K562 (cell line): ENCODE data around the gene ABHD16A. TPM values are rescaled to one million over a fixed set of nuclear protein-coding genes. Genes with fewer than 3 reads are reported as not detected.

ENCODE experiments used
- ATAC-seq: fragments of 200-7000 bp; cut with Tn5 transposase; 3 replicates; pipeline ENCODE4 v1.9.1; 2020; ENCODE audit warnings: moderate library complexity
- BruUV-seq: library from RNA; stranded (reverse); fragments of 400-500 nt; replicated peaks from 2 replicates; lab custom pipeline; 2021; lab: Mats Ljungman, UMichigan
- CTCF ChIA-PET: fragments of 300-600 bp; formaldehyde crosslinking; extraction: SDS; loops from one replicate; lab custom pipeline; 2021; ENCODE audit warnings: low intra/inter-chr PET ratio; lab: Yijun Ruan, JAX
- POLR2A ChIA-PET: fragments of 300-600, 350-650 bp; sonication (Branson Sonifier 250); formaldehyde crosslinking; extraction: SDS; loops from one replicate; lab custom pipeline; 2021; ENCODE audit warnings: antibody characterized with exemption, inconsistent platforms; lab: Yijun Ruan, JAX
- DNase-seq, 4 experiments: peaks; one replicate each; pipeline versions ENCODE4 v3.0.0 to v3.0.0-alpha.2; 2011 to 2018; ENCODE audit warnings: low spot score in 3 of 4, mixed read lengths in 3 of 4; ENCODE audit errors: extremely low read depth in 1 of 4
- FAIRE-seq: peaks from 2 replicates; lab custom pipeline; 2011; peaks lifted over from hg19 to GRCh38; lab: Jason Lieb, UNC
- H2AFZ ChIP-seq: 2 replicates; pipeline ENCODE4 v1.6.0; 2011; ENCODE audit warnings: low read depth, low read length, control low read depth, inconsistent platforms
- H3K27ac ChIP-seq: fragments of 200-600 bp; 3 replicates; pipeline ENCODE4 v1.8.0; 2011; ENCODE audit warnings: low read depth, mild to moderate bottlenecking, control low read depth, inconsistent platforms, low read length, moderate library complexity, mixed read lengths; ENCODE audit errors: extremely low read depth
- H3K27me3 ChIP-seq, 2 experiments: fragments of 300-600 bp in 1 of 2; 2 replicates in 1 of 2; 3 replicates in 1 of 2; pipeline versions ENCODE4 v1.6.0 to v1.8.0; 2011; ENCODE audit warnings: inconsistent platforms in 2 of 2, low read length in 2 of 2, mild to moderate bottlenecking in 1 of 2, mixed read lengths in 1 of 2, moderate library complexity in 1 of 2; ENCODE audit not compliant: control insufficient read depth in 2 of 2, insufficient read depth in 2 of 2
- H3K36me3 ChIP-seq: fragments of 300-600 bp; 3 replicates; pipeline ENCODE4 v1.8.0; 2011; ENCODE audit warnings: mild to moderate bottlenecking, low read length, inconsistent platforms; ENCODE audit not compliant: control insufficient read depth, insufficient read depth
- H3K4me1 ChIP-seq, 2 experiments: fragments of 200-600 bp in 1 of 2; replicated peaks in 1 of 2; 2 replicates in 1 of 2; 3 replicates in 1 of 2; pipeline versions ENCODE4 v1.5.1 to v1.8.0; 2011; ENCODE audit warnings: inconsistent platforms in 2 of 2, low read length in 2 of 2, mild to moderate bottlenecking in 1 of 2, mixed read lengths in 1 of 2, moderate library complexity in 1 of 2; ENCODE audit not compliant: control insufficient read depth in 2 of 2, insufficient read depth in 2 of 2
- H3K4me2 ChIP-seq: 2 replicates; pipeline ENCODE4 v1.6.1; 2011; ENCODE audit warnings: low read length, control low read depth, inconsistent platforms, mixed read lengths; ENCODE audit not compliant: insufficient read depth
- H3K4me3 ChIP-seq: fragments of 200-600 bp; sonication (generic), shearing (Covaris generic); 2 replicates; pipeline ENCODE4 v1.5.1; 2016; ENCODE audit warnings: control low read depth, inconsistent platforms
- H3K79me2 ChIP-seq: fragments of 200-600 bp; 3 replicates; pipeline ENCODE4 v1.8.0; 2011; ENCODE audit warnings: low read length, inconsistent platforms; ENCODE audit not compliant: control insufficient read depth, insufficient read depth
- H3K9ac ChIP-seq, 2 experiments: 2 replicates each; pipeline versions ENCODE4 v1.6.0 to v1.6.1; 2011; ENCODE audit warnings: low read depth in 2 of 2, low read length in 2 of 2, control low read depth in 1 of 2, inconsistent platforms in 1 of 2, mild to moderate bottlenecking in 1 of 2, mixed read lengths in 1 of 2; ENCODE audit not compliant: insufficient read depth in 1 of 2
- H3K9me1 ChIP-seq: one replicate; pipeline ENCODE4 v1.6.0; 2011; ENCODE audit warnings: inconsistent platforms, mild to moderate bottlenecking, low read length, moderate library complexity; ENCODE audit not compliant: control insufficient read depth, insufficient read depth
- H3K9me3 ChIP-seq: replicated peaks from 2 replicates; pipeline ENCODE4 v1.5.1; 2011; ENCODE audit warnings: low read depth, low read length, inconsistent platforms; ENCODE audit not compliant: control insufficient read depth, insufficient read depth
- H4K20me1 ChIP-seq: replicated peaks from 2 replicates; pipeline ENCODE4 v1.6.1; 2011; ENCODE audit warnings: low read length, inconsistent platforms, mixed read lengths; ENCODE audit not compliant: control insufficient read depth, insufficient read depth
- DPF2 ChIP-seq: fragments of 450-650 bp; IDR thresholded peaks from 2 replicates; pipeline ENCODE4 v1.6.1; 2016
- ID3 ChIP-seq, 2 experiments: fragments of 250-450 bp in 1 of 2; fragments of 450-650 bp in 1 of 2; sonication (Bioruptor Pico) in 1 of 2; IDR thresholded peaks; 2 replicates each; pipeline versions ENCODE4 v1.6.1 to v1.8.0; 2016 to 2021; ENCODE audit warnings: mild to moderate bottlenecking in 2 of 2, moderate library complexity in 2 of 2, missing compliant biosample characterization in 1 of 2, missing genetic modification characterization in 1 of 2
- KHSRP ChIP-seq: fragments of 450-650 bp; IDR thresholded peaks from 2 replicates; pipeline ENCODE4 v1.6.1; 2017
- NR1H2 ChIP-seq: sonication (generic); formaldehyde crosslinking; IDR thresholded peaks from 2 replicates; pipeline ENCODE4 v1.4.0; 2020; ENCODE audit warnings: mild to moderate bottlenecking, missing genetic modification reagents
- NR2C1 ChIP-seq, 2 experiments: fragments of 450-650 bp; IDR thresholded peaks; 2 replicates each; pipeline ENCODE4 v1.6.1; 2017; ENCODE audit warnings: mild to moderate bottlenecking in 2 of 2, antibody characterized with exemption in 1 of 2, inconsistent platforms in 1 of 2, missing compliant biosample characterization in 1 of 2, missing genetic modification characterization in 1 of 2
- POU5F1 ChIP-seq: fragments of 150-350 bp; IDR thresholded peaks from 2 replicates; pipeline ENCODE4 v1.6.1; 2014; ENCODE audit warnings: borderline replicate concordance, low read length, low read depth, mild to moderate bottlenecking; ENCODE audit not compliant: partially characterized antibody
- RB1 ChIP-seq: fragments of 450-650 bp; IDR thresholded peaks from 2 replicates; pipeline ENCODE4 v1.6.1; 2017; ENCODE audit warnings: low read depth, mild to moderate bottlenecking
- RBFOX2 ChIP-seq: fragments of 200-400 bp; formaldehyde crosslinking; IDR thresholded peaks from 2 replicates; pipeline ENCODE4 v1.6.1; 2017; ENCODE audit warnings: low read depth, mild to moderate bottlenecking, low read length, moderate library complexity
- TBL1XR1 ChIP-seq, 2 experiments: IDR thresholded peaks; 2 replicates each; pipeline ENCODE4 v1.6.1; 2012; ENCODE audit warnings: improper control_type of control experiment in 2 of 2, low read length in 2 of 2, mild to moderate bottlenecking in 1 of 2
- USF2 ChIP-seq: sonication (generic); formaldehyde crosslinking; IDR thresholded peaks from 2 replicates; pipeline ENCODE4 v1.5.0; 2020; ENCODE audit warnings: missing genetic modification reagents
- ZNF445 ChIP-seq: fragments of 250-450 bp; sonication (Bioruptor Pico); IDR thresholded peaks from 2 replicates; pipeline ENCODE4 v1.4.0; 2020; ENCODE audit warnings: low read depth, mild to moderate bottlenecking, moderate library complexity
- ZNF76 ChIP-seq: fragments of 250-450 bp; sonication (Bioruptor Pico); IDR thresholded peaks from 2 replicates; pipeline ENCODE4 v1.4.0; 2020; ENCODE audit warnings: mild to moderate bottlenecking, moderate library complexity, borderline replicate concordance
- WGBS: fragments of 100-300 bp; shearing (Covaris generic); methylation state at CpG from one replicate; pipeline ENCODE4 v1.1.6; 2016; ENCODE audit warnings: low coverage, mixed read lengths; ENCODE audit not compliant: insufficient coverage; ENCODE audit errors: missing lambda C conversion rate; 5-methylcytosine and 5-hydroxymethylcytosine counted together
- in situ Hi-C: fragments of 300-500 bp; cut with MboI; formaldehyde crosslinking; loops from 4 replicates; pipeline ENCODE4 v1.15.0; 2018; ENCODE audit warnings: inconsistent platforms, mixed read lengths
- intact Hi-C: fragments of 100-400 bp; cut with micrococcal nuclease; formaldehyde crosslinking; loops from 2 replicates; pipeline ENCODE4 v1.14.2; 2022
- polyA plus RNA-seq, 8 experiments: library from polyadenylated mRNA; depleted of rRNA in 4 of 8; stranded (reverse) in 5 of 8; unstranded in 3 of 8; fragments of >200 nt; fragmentation: Nextera tagmentation in 2 of 8; fragmentation: Illumina TruSeq in 1 of 8; extraction: Ambion mirVana in 2 of 8; extraction: Trizol in 1 of 8; gene quantifications; 2 replicates each; pipeline versions ENCODE4 v1.2.1 to v1.2.3, GENCODE V29; 2011 to 2014; ENCODE audit warnings: inconsistent platforms in 1 of 8, missing spikeins in 1 of 8
- total RNA-seq, 7 experiments: library from RNA; depleted of rRNA in 6 of 7; stranded (reverse); fragments of >200 nt in 6 of 7; fragmentation: Illumina TruSeq in 2 of 7; extraction: Trizol in 2 of 7; gene quantifications; 2 replicates each; pipeline versions ENCODE4 v1.2.1 to v1.2.3, GENCODE V29; 2011 to 2021; ENCODE audit warnings: low replicate concordance in 1 of 7

ABHD16A gene
- total and polyA plus RNA-seq, 9 of the 15 experiments (the other 6 are each of a cell fraction or from before 2014, with no cell fraction given) = 25.8 to 120 (median 81.6) TPM

- Histone ChIP-seq H3K36me3 (no peaks in the 10 kb centered on the region), H3K9ac (no peak overlapping the region), H3K9me3 (no peaks in the 10 kb centered on the region), H3K27ac (no peak overlapping the region), H3K4me1 (peaks cover 22 to 24% of the 10 kb centered on the region in 2 experiments), H3K27me3 (no peaks in the 10 kb centered on the region), H2AFZ (no peak overlapping the region), H3K9me1 (no peaks in the 10 kb centered on the region), H3K4me3 (no peak overlapping the region), H3K4me2 (no peak overlapping the region), H3K79me2 (no peaks in the 10 kb centered on the region), H4K20me1 (no peaks in the 10 kb centered on the region)
- no TSS peak for BruUV-seq
- intact Hi-C loops (no loop called here), in situ Hi-C loops (no loop called here)
- no peak for ATAC-seq
- TF ChIP-seq ZNF76 (CRISPR knock-in tag) (no peak), TBL1XR1 (IDR thresholded peaks at IDR 0.05; ENCODE audit: low read length in 2 of 2) (0 out of 4 replicates have a peak, but pooled peaks of 1 of the 2 experiments have one; percentile 10)
- DNase-seq = no peak
- ChIA-PET POLR2A (interaction anchor here (0.8 to 15.0 kb wide), 4 partner anchors 6 to 18 kb away, joined by 3 to 223 read pairs (median 11); partner anchors contain the start of genes ABHD16A, CLIC1, LY6G6D and LY6G6F), CTCF (interaction anchor here (0.6 kb wide), 1 partner anchor 38 kb away, joined by 3 read pairs; the partner anchor contains the start of gene LY6G5C)
- no peak for FAIRE-seq
- 39% methylated on average over 1 of the region's 1 CpG for WGBS
Observed at GRCh38 chr6:31718265-31718664, 15.1 kb upstream of the ABHD16A start.

GRCh38 chr6:31717499-31718222 lies 14.5 kb upstream of the ABHD16A start:
- Histone ChIP-seq H3K36me3 (no peaks in the 10 kb centered on the region), H3K27ac (no peak overlapping the region), H3K4me2 (peak overlapping the region; percentile 40), H3K9me1 (no peaks in the 10 kb centered on the region), H3K4me1 (peaks cover 19 to 20% of the 10 kb centered on the region in 2 experiments), H3K9me3 (no peaks in the 10 kb centered on the region), H3K9ac (peak overlapping the region in 1 of 2 experiments; percentile 76; a peak in 2 of 4 replicates), H2AFZ (peak overlapping the region; percentile 80), H4K20me1 (no peaks in the 10 kb centered on the region), H3K79me2 (no peaks in the 10 kb centered on the region), H3K27me3 (no peaks in the 10 kb centered on the region), H3K4me3 (no peak overlapping the region)
- ChIA-PET CTCF (interaction anchor here (0.6 to 1.1 kb wide), 2 partner anchors 8 to 37 kb away, joined by 3 read pairs; partner anchors contain the start of gene LY6G5C), POLR2A (interaction anchor here (0.9 to 12.4 kb wide), 5 partner anchors 8 to 108 kb away, joined by 3 to 223 read pairs (median 4); partner anchors contain the start of genes ABHD16A, DDAH2, HSPA1A and HSPA1L)
- no TSS peak for BruUV-seq
- in situ Hi-C loops (no loop called here), intact Hi-C loops (no loop called here)
- WGBS = 31% methylated on average over 10 of the region's 10 CpGs
- FAIRE-seq = peak; percentile 86
- peak; percentile 85 to 90 (median 86) for DNase-seq
- ATAC-seq = peak; percentile 91
- TF ChIP-seq RB1 (peak; percentile 25), ZNF445 (CRISPR knock-in tag) (no peak), USF2 (CRISPR knock-in tag) (no peak), NR1H2 (no peak), ID3 (CRISPR knock-in tag; IDR thresholded peaks at IDR 0.05) (no peak), ID3 (tag; IDR thresholded peaks at IDR 0.05) (0 out of 2 replicates have a peak, but pooled peaks have one; percentile 14), DPF2 (peak; percentile 56), NR2C1 (IDR thresholded peaks at IDR 0.05) (peak; percentile 13; the same call in 1 of the 2 replicates), NR2C1 (tag; IDR thresholded peaks at IDR 0.05) (no peak), POU5F1 (no peak), KHSRP (no peak), RBFOX2 (0 out of 2 replicates have a peak, but pooled peaks have one; percentile 28)
